GM13976 (cell line): ENCODE measurements around the gene ETS2.

Experiments used
- DNase-seq: peaks from one replicate; pipeline ENCODE4 v3.0.0; 2012; ENCODE audit warnings: low spot score
- in situ Hi-C: fragments of 300-500 bp; cut with MboI; formaldehyde crosslinking; loops from one replicate; pipeline ENCODE4 v1.12.0; 2022; ENCODE audit warnings: low sequenced_read_pairs, mixed read lengths, inconsistent platforms; ENCODE audit not compliant: unreplicated experiment
- TF ChIP-seq, protein P1 (sequence below): IDR thresholded peaks from 2 replicates; pipeline ENCODE4 v1.5.1; 2012; ENCODE audit warnings: borderline replicate concordance, mild to moderate bottlenecking; ENCODE audit not compliant: insufficient read depth; ENCODE audit errors: extremely low read depth, missing control alignments, control extremely low read depth

Gene ETS2

DNA sequence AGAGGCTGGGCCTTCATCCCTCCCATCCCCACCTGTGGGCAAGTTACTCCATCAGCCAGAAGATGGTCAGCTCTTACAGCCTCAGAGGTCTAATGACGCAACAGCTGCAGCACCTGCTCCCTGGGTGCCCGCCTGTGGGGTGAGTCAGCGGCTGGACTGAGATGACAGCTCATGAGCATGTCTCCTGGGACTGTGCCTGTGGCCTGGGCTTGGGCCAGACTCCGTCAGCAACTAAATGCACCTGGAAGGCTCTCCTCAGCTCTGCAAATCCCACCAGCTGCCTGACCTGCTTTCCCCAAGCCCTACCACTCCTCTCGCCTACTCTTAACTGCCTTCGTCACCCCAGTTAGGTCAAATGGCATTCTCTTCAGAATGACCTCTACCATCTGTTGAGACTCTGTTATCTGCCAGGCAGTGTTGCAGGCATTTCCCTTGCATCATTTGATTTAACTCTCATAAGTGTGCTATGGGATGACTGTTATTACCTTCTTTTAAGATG, 47.7 kb downstream of the ETS2 start:
- no peak for DNase-seq
- TF ChIP-seq, protein P1, sequence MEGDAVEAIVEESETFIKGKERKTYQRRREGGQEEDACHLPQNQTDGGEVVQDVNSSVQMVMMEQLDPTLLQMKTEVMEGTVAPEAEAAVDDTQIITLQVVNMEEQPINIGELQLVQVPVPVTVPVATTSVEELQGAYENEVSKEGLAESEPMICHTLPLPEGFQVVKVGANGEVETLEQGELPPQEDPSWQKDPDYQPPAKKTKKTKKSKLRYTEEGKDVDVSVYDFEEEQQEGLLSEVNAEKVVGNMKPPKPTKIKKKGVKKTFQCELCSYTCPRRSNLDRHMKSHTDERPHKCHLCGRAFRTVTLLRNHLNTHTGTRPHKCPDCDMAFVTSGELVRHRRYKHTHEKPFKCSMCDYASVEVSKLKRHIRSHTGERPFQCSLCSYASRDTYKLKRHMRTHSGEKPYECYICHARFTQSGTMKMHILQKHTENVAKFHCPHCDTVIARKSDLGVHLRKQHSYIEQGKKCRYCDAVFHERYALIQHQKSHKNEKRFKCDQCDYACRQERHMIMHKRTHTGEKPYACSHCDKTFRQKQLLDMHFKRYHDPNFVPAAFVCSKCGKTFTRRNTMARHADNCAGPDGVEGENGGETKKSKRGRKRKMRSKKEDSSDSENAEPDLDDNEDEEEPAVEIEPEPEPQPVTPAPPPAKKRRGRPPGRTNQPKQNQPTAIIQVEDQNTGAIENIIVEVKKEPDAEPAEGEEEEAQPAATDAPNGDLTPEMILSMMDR, result no peak
- in situ Hi-C loops, result no loop called here

DNA sequence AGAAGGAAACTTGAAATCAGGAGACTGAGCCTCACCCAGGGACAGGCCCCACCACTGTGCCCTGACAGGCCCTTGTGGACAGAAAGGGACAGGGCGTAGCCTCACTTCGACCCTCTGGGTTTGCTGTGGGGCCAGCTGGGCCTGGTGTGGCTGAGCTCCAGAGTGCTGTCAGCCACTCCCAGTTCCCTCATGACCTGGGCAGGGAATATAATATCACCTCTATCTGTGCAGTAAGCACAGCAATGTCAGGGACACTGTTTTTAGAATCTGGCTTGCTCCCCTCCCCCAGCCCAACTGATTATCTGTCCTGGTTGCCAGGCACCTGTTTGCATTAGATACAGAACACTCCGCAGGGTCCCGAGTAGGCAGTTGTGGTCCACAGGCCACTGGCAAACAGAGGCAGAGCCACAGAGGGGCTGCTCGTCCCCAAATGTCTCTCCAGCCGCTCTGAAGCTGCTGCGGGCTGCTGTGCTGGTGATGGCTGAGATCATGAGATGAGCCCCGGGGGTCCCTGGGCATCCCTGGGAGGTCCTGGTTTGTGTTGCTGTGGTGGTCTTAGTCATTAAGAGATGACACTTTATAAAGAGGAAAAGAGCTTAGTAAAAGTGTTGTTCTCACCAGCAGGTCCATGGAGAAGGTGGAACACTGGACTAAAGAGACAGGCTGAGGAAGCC, 51.6 kb downstream of the ETS2 start:
- TF ChIP-seq, protein P1, result no peak
- no peak for DNase-seq
- in situ Hi-C loops, result no loop called here

DNA sequence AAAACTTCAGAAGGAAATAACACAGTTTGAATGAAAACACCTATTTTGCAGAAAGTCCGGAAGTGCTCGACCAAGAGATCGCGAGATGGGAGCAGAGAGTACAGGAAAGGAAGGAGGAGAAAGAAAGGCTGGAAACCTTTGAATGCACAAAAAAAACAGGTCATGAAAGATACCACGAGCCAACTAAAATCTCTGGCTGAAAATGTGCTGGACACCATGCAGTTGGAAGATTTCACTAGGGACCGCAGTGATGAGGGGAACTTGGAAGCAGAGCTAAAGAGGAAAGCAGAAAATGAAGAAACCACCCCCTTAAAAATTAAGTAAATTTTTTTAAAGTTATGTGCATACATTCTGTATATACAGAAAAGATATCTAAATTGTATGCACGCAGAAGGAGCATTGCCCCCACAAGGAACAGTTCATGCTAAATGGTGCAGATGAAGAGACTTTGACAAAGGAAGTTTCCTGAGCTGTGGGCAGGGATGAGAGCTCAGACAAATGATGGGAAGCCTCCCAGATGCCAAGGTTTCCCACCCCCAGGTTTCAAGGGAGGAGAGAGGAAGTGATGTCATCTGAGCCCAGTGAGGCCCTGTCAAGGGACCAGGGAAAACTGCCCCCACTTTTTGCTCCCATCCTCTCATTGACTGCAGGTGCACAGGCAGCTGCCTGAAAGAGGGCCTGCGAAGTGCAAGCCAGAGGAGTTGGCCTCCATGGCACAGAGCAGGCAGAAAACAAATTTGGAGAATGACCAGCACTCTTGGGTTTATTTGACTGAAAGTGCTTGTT, 52.5 kb downstream of the ETS2 start:
- DNase-seq, result no peak
- TF ChIP-seq, protein P1, result no peak
- in situ Hi-C loops, result no loop called here

DNA sequence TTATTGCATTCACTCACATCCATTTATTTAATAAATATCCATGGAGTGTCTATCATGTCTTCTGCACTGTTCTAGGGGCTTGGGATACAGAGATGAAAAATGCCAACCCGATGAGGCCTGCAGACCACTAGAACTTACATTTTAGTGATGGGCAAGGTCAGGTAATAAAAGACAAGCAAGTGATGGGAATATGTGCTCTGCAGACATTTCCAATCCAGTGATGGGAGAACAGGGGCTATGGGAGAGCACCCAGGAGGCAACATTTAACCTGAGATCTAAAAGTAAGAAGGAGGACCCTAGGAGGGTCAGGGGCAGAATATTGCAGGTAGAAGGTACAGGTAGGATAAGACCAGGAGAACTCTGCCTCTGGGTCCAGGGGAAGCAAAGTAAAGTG, 53.1 kb downstream of the ETS2 start:
- DNase-seq, result no peak
- TF ChIP-seq, protein P1, result no peak
- in situ Hi-C loops, result no loop called here

DNA sequence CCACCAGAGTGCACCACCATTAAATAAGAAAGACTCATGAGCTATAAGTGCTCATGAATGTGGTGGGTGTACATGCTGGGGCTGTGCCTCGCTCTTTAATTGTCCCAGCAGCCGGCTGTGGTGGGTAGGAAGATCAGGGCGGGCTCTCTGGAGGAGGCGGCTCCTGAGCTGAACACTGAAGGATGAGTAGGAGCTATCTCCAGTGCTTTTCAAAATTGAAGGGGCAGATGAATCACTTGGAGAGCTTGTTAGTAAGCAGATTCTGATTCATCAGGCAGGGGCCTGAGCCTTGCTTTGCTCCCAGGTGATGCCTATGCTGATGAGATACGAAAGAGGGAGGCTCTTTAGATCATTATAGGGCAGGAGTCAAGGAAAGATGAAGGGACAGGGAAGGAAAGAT, 54.1 kb downstream of the ETS2 start:
- in situ Hi-C loops, result no loop called here
- no peak for DNase-seq
- TF ChIP-seq, protein P1, result no peak

DNA sequence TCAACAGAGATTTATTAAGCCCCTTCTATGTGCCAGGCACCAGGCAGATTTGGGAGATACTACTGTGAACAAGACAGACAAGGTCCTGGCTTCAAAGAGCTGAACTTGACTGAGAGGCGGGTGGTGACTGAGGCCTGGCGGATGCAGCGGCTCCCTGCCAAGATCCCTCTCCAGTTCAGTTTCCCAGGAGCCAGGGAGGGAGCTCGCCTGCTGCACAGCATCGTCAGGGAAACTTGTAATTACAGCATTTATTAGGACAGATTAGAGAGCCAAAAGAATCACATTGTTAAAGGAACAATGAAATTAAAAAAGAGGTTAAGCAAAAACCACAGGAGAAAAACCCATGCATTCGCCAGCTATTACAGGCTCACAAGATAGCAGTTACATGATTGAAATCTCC, 55.3 kb downstream of the ETS2 start:
- TF ChIP-seq, protein P1, result no peak
- in situ Hi-C loops, result no loop called here
- DNase-seq, result no peak
